HG03045 (cell line): ENCODE results near the gene TMEM98.
"Not testable (repeated sequence)": the region's sequence is repeated elsewhere in the genome, so short reads cannot be mapped to it uniquely, and the experiment has no call there.

Experiments
- ATAC-seq: cut with Tn5 transposase; IDR thresholded peaks from one replicate; pipeline ENCODE4 v1.9.1; 2021; ENCODE audit warnings: mild to moderate bottlenecking, moderate library complexity; ENCODE audit not compliant: unreplicated experiment

The TMEM98 gene

GRCh38 chr17:32941419-32942032, 13.6 kb downstream of the TMEM98 start:
- no peak for ATAC-seq

GRCh38 chr17:32943206-32943605, 15.3 kb downstream of the TMEM98 start:
- no peak for ATAC-seq

- ATAC-seq = no peak
These were observed 15.8 kb downstream of the TMEM98 start for GRCh38 chr17:32943647-32944191.

DNA sequence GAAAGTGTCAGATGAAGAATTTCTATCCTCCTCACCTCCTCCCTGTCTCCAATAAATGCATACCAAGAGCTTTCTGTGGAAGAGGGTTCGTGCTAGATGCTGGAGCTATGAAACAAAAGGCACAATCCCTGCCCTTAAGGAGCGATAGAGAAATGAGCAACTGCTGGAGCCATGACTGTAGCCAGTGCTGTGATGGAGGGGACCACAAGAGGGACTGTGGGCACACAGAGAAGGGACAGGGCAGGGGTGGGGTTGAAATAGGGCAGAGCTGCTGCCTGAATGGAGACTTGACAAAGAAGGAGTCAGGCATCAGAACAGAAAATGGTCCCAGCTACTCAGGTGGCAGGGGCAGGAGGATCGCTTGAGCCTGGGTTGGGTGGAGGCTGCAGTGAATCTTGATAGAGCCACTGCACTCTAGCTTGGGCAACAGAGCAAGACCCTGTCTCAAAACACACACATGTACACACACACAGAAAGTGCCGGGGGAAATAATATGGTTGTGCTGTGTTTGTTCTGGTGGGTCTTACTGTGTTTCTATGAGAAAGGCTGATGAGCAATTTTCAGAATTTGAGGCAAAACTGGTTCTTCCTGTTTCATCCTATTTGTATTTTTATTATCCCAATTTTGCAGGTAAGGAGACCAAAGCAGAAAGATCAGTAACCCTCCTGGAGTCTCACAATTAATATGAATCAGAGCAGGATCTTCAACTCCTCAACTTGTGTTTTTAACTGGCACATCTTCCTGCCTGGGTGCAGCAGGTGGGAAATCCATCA, 16.5 kb downstream of the TMEM98 start:
- no peak for ATAC-seq

DNA sequence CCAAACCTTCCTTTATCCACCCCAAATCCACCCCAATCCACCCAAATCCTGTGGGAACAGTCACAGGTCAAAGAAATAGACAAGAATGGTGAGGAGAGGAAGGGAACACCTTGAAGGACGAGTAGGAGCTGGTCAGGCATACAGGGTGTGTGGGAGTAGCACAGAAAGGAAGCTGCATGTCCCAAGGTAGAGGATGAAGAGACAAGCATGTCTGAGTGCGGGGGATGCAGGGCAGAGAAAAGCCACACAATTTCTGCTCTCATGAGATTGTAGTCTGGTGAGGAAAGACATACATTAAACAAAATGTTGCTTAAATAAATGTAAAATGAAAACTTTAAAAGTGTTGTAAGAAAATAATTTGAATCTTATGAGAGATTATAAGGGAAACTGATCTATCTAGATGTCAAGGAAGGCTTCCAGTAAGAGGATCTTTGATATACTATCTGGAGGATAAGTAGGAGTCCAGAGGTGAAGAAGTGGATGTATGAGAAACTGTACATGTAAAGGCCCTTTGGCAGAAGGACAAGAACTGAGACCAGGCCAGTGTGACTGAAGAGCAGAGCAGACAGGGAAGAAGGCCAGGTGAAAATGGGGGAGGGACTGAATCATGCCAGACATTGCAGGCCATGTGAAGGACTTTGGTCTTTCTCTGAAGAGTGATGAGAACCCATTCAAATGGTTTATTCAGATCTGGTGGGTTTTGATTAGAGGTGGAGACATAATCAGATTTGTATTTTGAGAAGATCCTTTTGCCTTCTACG, 18.6 kb downstream of the TMEM98 start:
- no peak for ATAC-seq

- no peak for ATAC-seq
These were observed 19.8 kb downstream of the TMEM98 start for GRCh38 chr17:32947736-32948135.

- ATAC-seq = no peak
These were observed 21.2 kb downstream of the TMEM98 start for GRCh38 chr17:32949181-32949580.

DNA sequence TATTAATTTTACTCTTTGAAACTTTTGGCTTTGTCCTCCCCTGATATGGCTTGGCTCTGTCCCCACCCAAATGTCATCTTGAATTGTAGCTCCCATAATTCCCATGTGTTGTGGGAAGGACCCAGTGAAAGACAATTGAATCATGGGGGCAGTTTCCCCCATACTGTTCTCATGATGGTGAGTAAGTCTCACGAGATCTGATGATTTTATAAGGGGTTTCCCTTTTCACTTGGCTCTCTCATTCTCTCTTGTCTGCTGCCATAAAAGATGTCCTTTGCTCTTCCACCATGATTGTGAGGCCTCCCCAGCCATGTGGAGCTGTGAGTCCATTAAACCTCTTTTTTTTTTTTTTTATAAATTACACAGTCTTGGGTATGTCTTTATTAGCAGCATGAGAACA, 24.5 kb downstream of the TMEM98 start:
- ATAC-seq = not testable (repeated sequence)

DNA sequence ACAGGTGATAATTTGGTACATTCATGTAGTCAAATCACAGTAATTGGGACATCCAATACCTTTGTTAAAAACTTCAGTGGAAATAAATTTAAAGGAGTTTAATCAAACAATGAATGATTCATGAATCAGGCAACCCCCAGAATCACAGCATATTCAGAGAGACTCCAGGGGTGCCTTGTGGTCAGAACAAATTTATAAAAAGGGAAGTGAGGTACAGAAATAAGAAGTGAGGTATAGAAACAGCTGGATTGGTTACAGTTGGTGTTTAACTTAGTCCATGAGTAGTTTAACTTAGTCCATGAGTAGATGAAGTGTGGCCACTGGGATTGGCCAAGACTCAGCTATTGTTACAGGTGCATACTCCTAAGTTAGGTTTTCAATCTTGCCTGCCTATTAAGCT, 25.1 kb downstream of the TMEM98 start:
- no peak for ATAC-seq

- ATAC-seq = no peak
These were observed 25.9 kb downstream of the TMEM98 start for GRCh38 chr17:32953857-32954256.

DNA sequence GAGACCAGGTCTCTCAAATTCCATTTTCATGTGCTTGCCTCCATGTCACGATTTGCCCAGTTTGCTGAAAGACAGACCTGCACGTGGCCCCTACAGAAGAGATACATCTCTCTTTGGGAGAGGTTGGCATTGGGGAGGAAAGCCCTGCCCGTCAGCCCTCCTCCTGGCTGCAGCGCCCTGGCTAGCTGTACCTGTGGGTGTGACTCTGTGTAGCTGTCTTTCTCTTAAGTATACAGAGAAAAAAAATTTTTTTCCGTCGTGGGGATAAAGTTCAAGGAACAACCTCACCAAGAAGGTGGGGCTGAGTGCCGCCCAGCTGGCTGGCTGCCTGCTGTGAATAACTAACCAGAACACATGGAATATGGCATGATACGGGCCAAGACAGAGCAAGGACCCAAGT, 26.5 kb downstream of the TMEM98 start:
- no peak for ATAC-seq

DNA sequence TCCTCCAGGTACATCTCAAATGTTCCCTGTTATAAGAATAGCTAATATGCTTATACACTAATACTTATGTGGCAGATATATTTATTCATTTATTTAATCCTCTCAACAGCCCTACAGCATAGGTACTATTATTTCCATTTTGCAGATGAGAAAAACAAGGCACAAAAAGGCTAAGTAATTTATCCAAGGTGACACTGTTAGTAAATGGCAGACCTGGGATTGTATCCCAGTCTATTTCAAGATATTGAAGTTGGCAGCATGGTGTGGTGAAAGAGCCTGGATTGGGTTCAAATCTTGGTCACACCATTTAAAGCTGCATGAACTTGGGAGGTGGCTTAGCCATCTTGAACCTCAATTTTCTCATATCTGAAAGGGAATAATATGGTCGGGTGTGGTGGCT, 27.2 kb downstream of the TMEM98 start:
- no peak for ATAC-seq

- ATAC-seq = no peak
These were observed 28.5 kb downstream of the TMEM98 start for GRCh38 chr17:32956240-32956970.

DNA sequence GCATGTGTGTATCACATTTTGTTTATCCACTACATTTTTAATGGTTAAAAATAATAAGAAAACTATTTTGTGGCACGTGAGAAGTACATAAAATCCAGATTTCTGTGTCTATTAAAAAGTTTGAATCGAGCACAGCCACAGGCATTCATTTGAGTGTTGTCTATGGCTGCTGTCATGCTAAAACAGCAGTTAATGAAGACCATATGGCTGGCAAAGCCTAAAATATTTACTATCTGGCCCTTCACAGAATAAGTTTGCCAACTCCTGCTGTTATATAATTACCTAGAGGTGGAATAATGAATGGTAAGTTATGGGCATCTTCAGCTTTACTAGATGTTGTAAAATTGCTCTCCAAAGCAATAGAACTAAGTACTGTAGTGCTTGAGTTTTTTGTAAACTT, 30.5 kb downstream of the TMEM98 start:
- ATAC-seq = no peak

DNA sequence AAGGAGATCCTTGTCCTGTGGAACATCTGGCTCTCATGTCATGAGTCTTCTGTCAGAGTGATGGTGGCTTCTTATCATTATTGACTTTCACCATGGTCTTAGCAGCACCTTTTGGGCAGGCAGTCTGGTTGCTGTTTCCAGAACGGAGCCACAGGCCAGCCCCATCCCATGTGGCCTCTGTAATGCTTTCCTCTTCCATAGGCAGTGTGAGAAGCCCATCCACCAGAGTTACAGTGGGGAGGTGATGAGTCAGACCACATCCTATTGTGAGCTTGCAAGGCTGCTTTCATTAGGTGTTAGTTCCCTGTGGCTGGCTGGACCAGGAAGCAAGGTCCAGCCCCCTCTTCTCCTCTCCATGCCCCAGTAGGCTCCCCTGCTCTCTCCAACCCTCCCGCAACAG, 32.9 kb downstream of the TMEM98 start:
- ATAC-seq = no peak

DNA sequence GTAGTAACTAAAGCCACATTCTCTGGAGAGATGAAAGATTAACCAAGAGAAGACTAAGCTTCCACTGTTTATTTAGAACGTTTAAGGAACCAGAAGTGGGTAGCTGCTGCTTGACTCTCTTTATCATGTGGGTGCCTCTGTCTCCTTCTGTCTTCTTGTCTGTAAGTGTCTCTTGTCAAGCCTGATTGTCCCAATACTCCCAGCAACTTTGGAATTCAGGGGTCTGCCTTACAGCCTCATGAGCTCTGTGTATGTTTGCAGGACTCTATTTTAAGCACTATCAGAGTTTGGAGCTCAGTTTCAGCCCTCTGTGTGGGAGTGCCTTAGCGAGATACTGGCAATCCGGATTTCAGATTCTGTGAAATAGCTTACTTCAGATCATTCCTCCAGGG, 34.4 kb downstream of the TMEM98 start:
- no peak for ATAC-seq

DNA sequence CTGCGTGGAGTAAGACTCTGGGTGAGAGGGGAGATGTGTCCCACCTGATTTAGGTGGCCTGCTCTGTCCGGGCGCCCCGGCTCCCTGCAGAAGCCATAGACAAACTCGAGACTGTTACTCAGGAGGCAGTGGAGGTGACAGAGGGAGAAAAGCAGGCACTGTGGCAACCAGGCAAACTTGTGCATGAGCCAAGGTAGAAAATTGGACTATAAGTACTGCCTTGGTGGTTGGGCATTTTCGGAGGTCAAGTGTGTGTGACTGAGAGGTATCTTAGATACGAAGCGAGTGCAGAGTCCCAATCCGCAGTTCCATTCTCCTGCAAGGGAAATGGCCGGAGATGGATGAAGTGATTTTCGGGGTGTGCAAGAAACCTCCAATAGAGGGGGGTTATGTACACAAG, 36.6 kb downstream of the TMEM98 start:
- no peak for ATAC-seq

DNA sequence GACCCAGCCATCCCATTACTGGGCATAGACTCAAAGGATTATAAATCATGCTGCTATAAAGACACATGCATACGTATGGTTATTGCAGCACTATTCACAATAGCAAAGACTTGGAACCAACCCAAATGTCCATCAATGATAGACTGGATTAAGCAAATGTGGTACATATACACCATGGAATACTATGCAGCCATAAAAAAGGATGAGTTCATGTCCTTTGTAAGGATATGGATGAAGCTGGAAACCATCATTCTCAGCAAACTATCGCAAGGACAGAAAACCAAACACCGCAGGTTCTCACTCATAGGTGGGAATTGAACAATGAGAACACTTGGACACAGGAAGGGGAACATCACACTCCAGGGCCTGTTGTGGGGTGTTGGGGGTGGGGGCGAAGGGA, 41.3 kb downstream of the TMEM98 start:
- ATAC-seq = not testable (repeated sequence)

- ATAC-seq = no peak
These were observed 42.3 kb downstream of the TMEM98 start for GRCh38 chr17:32970281-32970680.

- ATAC-seq = no peak
These were observed 43.2 kb downstream of the TMEM98 start for GRCh38 chr17:32971171-32971570.

GRCh38 chr17:32976131-32976530, 48.2 kb downstream of the TMEM98 start:
- ATAC-seq = no peak
